ENCODE data around the gene ANKRD20A1.
"Not testable (repeated sequence)": the region's sequence is repeated elsewhere in the genome, so short reads cannot be mapped to it uniquely, and the experiment has no call there.

ANKRD20A1 gene

DNA sequence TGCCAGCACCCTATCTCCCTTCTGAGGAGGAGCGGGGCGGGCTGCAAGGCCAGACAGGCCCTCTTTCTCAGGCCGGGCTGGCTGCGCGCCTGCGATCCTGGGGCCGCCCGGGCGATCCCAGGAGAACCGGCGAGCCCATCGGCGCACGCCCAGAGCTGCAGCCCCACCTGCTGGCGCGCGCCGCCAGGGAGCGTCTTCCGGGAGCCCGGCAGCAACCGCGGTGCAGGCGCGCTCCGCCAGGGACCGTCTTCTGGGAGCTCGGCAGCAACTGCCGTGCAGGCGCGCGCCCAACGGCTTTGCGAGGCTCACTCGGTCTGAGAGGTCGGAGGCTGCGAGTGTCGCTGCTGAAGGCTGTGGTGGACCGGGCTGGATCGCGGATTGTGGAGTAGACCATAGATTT, at the start of gene ANKRD20A1:
Gene ANKRD20A1 (plus strand): TSS at position 61 of the 400 bp plus-strand sequence. CDS start 496 bp downstream, outside the sequence.
- DNase-seq (ENCODE audit: low read depth in 3 of 3): not testable (repeated sequence)

DNA sequence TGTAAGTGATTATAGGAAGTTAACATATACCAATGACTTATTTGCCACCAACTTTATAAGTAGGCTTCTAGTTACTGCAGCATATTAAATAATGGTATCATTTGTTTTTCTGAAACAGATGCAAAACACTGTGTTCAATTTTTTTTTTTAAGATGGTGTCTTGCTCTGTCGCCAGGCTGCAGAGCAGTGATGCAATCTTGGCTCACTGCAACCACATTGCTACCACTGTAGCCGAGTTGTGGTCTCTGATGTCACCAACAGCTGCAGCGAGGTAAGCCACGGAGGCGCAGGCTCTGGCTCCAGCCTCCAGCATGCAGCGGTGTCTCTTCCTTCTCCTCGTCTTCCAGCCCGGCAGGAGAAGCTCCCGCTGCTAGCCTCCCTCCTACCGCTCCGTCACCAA, 26.6 kb upstream of the ANKRD20A1 start:
- peak in 1 of 3 experiments; percentile 7 for DNase-seq (ENCODE audit: low read depth in 3 of 3)
